HG03354 (cell line): ENCODE results near the gene LGALS3.

Experiments used
- ATAC-seq: cut with Tn5 transposase; IDR thresholded peaks from one replicate; pipeline ENCODE4 v1.9.1; 2021; ENCODE audit warnings: mild to moderate bottlenecking; ENCODE audit not compliant: unreplicated experiment, poor library complexity, severe bottlenecking

LGALS3 gene

GRCh38 chr14:55111122-55111708 lies 17.8 kb upstream of the LGALS3 start:
- no peak for ATAC-seq

- no peak for ATAC-seq
These were observed 14.3 kb upstream of the LGALS3 start for GRCh38 chr14:55114720-55115119.

GRCh38 chr14:55115460-55115859 lies 13.6 kb upstream of the LGALS3 start:
- no peak for ATAC-seq

GRCh38 chr14:55115861-55116245 lies 13.2 kb upstream of the LGALS3 start:
- ATAC-seq: no peak

GRCh38 chr14:55116246-55117030 lies 12.6 kb upstream of the LGALS3 start:
- no peak for ATAC-seq

- ATAC-seq: no peak
These were observed 11.1 kb upstream of the LGALS3 start for GRCh38 chr14:55117803-55118441.

GRCh38 chr14:55118761-55119160 lies 10.3 kb upstream of the LGALS3 start:
- no peak for ATAC-seq

GRCh38 chr14:55120571-55121495 lies 8.2 kb upstream of the LGALS3 start:
- no peak for ATAC-seq

- ATAC-seq: no peak
These were observed 7.2 kb upstream of the LGALS3 start for GRCh38 chr14:55121628-55122439.

GRCh38 chr14:55122440-55122986 lies 6.5 kb upstream of the LGALS3 start:
- ATAC-seq: no peak

GRCh38 chr14:55123101-55123500 lies 6.0 kb upstream of the LGALS3 start:
- ATAC-seq: no peak

- ATAC-seq: no peak
These were observed 5.0 kb upstream of the LGALS3 start for GRCh38 chr14:55123852-55124639.

GRCh38 chr14:55124774-55125386 lies 4.2 kb upstream of the LGALS3 start:
- no peak for ATAC-seq

GRCh38 chr14:55125403-55125802 lies 3.6 kb upstream of the LGALS3 start:
- ATAC-seq: no peak

GRCh38 chr14:55126034-55126433 lies 3.0 kb upstream of the LGALS3 start:
- ATAC-seq: no peak

GRCh38 chr14:55126932-55127459 lies 2.1 kb upstream of the LGALS3 start:
- no peak for ATAC-seq

- ATAC-seq: no peak
These were observed 1.5 kb upstream of the LGALS3 start for GRCh38 chr14:55127460-55127951.
